Measurements from ENCODE around the gene MTMR10.

MTMR10 gene

GRCh38 chr15:30956216-30957124 is 35.0 kb downstream of the MTMR10 start:
- no peak for DNase-seq

- DNase-seq: no peak
These were observed 36.8 kb downstream of the MTMR10 start for GRCh38 chr15:30954674-30955073.

- DNase-seq: no peak
These were observed 37.6 kb downstream of the MTMR10 start for GRCh38 chr15:30953731-30954378.

- no peak for DNase-seq
These were observed 38.2 kb downstream of the MTMR10 start for GRCh38 chr15:30953183-30953582.

- no peak for DNase-seq
These were observed 47.6 kb downstream of the MTMR10 start for GRCh38 chr15:30943654-30944335.

- DNase-seq: no peak
These were observed 49.9 kb downstream of the MTMR10 start for GRCh38 chr15:30941520-30941919.

GRCh38 chr15:30940359-30940758 is 51.1 kb downstream of the MTMR10 start:
- DNase-seq: no peak

GRCh38 chr15:30939161-30939560 is 52.3 kb downstream of the MTMR10 start:
- no peak for DNase-seq

GRCh38 chr15:30933293-30933692 is 58.1 kb downstream of the MTMR10 start:
- no peak for DNase-seq

- DNase-seq: no peak
These were observed 61.0 kb downstream of the MTMR10 start for GRCh38 chr15:30930422-30930821.

GRCh38 chr15:30929982-30930381 is 61.4 kb downstream of the MTMR10 start:
- no peak for DNase-seq

GRCh38 chr15:30929064-30929669 is 62.3 kb downstream of the MTMR10 start:
- DNase-seq: peak; percentile 71 to 76

- DNase-seq: no peak
These were observed 63.4 kb downstream of the MTMR10 start for GRCh38 chr15:30928076-30928475.

- no peak for DNase-seq
These were observed 64.2 kb downstream of the MTMR10 start for GRCh38 chr15:30927148-30927761.

- DNase-seq: no peak
These were observed 65.3 kb downstream of the MTMR10 start for GRCh38 chr15:30926161-30926560.

GRCh38 chr15:30925686-30926085 is 65.7 kb downstream of the MTMR10 start:
- DNase-seq: no peak

GRCh38 chr15:30924353-30924752 is 67.1 kb downstream of the MTMR10 start:
- no peak for DNase-seq

GRCh38 chr15:30923429-30923828 is 68.0 kb downstream of the MTMR10 start:
- DNase-seq: no peak

- DNase-seq: no peak
These were observed 68.7 kb downstream of the MTMR10 start for GRCh38 chr15:30922480-30923311.

GRCh38 chr15:30921781-30922479 is 69.5 kb downstream of the MTMR10 start:
- DNase-seq: no peak

- DNase-seq: no peak
These were observed 70.3 kb downstream of the MTMR10 start for GRCh38 chr15:30921106-30921505.
